ENCODE results near the gene SST.

The SST gene

GRCh38 chr3:187629711-187630110, 40.5 kb downstream of the SST start:
- no peak for DNase-seq (ENCODE audit: low spot score)

DNA sequence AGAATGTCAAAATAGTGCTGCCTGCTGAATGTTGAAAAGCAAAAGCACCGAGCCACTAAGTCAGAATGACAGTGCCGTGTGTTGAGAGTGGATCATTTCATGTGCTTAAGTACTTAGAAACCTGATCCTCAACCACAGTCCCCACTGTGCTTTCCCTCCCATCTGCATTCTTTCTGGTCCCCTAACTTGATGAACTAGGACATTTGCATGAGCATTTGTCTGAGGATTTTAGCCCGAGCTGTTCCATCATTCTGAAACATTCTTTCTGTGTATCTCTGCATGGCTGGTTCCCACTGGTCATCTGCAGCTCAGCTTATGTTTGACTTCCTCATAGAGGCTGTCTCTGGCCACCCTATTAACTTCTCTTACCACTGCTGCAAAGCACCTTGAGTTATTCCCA, 42.0 kb downstream of the SST start:
- no peak for DNase-seq (ENCODE audit: low spot score)

- DNase-seq (ENCODE audit: low spot score), result no peak
These were observed 43.6 kb downstream of the SST start for GRCh38 chr3:187626581-187626980.

GRCh38 chr3:187624588-187624987, 45.6 kb downstream of the SST start:
- no peak for DNase-seq (ENCODE audit: low spot score)

DNA sequence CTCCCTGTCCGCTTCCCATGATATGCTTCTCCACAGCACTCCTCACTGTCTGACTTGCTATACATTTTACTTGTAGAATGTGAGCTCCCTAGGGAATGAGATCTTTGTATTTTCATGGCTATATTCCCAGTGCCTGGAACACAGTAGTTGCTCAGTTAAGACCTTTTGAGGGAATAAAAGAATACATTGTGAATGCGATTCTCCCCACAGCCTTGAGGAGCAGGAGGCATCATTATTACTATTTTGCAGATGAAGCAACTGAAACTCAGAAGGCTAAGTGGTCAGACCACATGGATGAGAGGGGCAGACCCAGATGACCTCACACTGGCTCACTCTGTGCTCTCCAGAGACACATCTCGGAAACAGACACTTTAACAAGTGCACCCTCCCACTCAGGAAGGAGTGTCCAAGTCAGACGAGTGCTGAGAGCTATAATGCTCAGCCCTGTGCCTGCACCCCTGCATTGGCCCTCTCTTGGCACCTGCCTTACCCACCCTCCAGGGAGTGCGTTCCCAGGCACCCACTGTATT, 46.8 kb downstream of the SST start:
- DNase-seq (ENCODE audit: low spot score), result no peak

DNA sequence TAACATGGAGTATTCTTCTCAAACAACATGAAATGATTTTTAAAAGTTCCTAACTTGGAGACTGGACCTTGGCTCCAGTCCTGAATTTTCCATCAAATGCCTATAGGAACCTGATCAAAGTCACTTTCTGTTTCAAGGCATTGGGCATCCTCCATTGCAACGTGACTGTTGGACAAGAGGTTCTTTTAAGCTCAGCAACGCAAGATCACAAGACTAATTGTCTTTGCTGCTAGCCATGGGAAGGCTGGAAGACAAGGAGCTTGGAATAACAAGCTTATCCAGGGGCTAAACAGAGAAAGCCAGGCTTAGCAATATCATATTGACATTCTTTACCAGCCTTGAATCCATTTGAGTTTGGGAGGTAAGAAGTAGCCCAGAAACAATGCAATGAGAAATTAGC, 48.3 kb downstream of the SST start:
- DNase-seq (ENCODE audit: low spot score), result no peak

DNA sequence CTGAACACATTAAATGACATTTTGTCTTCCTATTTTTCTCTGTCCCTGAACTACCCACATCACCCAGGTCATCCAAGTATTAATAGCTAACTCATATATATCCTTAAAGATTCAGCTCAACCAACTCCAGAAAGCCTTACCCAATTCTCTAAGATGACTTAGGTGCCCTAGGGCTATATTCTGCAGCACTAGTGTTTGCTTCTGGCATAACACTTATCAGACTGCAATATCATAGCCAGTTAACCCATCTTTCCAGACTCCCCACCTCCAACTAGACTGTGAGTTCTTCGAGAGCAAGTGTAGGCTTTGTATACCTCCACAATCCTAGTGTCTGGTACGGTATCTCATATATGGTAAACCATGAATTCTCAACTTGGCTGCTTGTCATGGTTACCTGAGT, 50.7 kb downstream of the SST start:
- no peak for DNase-seq (ENCODE audit: low spot score)
